HG03521 (cell line): ENCODE results near the gene SLC2A6.

Source experiments
- ATAC-seq: cut with Tn5 transposase; IDR thresholded peaks from one replicate; pipeline ENCODE4 v1.9.1; 2021; ENCODE audit warnings: mild to moderate bottlenecking, moderate library complexity; ENCODE audit not compliant: unreplicated experiment

SLC2A6 gene

DNA sequence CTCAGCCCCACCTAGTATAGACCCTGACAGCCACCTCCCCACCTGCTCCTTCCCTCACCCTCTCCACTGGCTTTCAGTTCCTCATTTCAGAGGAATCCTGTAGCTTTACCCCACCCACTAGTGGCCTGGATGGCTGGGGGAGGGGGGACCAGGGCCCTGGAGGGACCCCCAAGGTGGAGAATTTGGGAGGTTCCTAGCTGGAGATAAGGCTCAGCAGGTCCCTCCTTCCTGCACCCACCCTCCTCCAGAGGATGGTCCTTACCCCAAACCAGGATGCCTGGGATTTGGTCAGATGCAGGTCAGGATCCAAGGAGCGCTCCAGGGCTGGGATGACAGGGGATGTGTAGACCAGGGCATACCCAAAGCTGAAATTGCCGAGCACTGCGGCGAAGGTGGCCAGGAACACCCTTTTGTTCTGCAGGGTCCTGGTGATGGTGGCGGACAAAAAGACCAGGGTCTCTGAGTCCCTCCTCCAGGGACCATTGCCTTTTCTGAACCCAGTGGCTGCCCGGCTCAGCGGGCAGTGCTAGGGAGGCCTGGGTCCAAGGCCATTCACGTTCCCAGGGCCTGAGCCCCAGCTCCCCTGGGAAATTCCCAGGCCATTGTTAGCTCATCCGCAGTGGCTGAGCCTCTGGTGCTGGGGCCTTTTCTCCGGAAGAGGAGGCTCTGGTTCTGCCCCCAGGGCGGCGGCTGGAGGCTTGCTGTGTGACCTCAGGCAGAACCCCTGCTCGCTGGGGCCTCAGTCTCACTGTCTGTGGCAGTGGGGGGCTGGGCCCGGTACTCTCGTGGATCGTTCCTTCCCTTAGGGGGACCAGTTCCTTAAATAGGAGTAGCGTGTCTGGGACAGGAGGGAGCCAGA lies 678 bp downstream of the SLC2A6 start:
- peak; percentile 24 for ATAC-seq

DNA sequence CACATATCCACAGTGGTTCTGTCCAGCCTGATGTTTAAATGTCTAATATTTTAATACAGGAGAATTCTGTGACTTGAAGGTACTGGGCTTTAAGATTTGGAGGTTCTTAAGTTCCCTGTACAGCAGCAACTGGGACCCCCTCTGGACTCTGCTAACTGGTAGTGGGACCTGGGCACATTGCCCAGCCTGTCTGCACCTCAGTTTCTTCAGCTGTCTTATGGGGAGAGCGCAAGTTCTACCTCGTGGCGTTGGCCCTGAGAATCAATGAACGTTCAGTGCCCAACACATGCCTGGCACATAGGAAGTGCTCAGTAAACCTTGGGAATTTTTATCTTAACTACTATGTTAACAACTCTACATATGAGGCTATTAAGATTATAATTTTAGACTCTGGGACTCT lies 1.4 kb downstream of the SLC2A6 start:
- no peak for ATAC-seq

DNA sequence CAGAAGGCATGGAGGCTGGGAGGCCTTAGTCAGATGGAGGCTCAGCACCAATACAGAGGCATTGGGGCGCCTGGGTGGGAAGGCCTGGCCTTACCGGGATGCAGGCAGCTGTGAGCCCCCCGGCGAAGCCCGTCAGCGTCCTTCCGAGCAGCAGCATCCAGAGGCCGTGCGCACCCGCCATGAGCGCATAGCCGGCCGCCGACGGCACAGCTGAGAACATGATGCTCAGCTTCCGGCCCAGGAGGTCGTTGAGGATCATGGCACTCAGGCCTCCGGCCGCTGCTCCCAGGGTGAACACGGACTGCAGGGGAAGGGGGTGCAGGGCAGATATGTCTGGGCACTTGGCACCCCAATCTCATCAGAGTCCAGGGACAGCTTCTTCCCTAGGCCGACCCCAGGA lies 2.0 kb downstream of the SLC2A6 start:
- ATAC-seq = no peak

DNA sequence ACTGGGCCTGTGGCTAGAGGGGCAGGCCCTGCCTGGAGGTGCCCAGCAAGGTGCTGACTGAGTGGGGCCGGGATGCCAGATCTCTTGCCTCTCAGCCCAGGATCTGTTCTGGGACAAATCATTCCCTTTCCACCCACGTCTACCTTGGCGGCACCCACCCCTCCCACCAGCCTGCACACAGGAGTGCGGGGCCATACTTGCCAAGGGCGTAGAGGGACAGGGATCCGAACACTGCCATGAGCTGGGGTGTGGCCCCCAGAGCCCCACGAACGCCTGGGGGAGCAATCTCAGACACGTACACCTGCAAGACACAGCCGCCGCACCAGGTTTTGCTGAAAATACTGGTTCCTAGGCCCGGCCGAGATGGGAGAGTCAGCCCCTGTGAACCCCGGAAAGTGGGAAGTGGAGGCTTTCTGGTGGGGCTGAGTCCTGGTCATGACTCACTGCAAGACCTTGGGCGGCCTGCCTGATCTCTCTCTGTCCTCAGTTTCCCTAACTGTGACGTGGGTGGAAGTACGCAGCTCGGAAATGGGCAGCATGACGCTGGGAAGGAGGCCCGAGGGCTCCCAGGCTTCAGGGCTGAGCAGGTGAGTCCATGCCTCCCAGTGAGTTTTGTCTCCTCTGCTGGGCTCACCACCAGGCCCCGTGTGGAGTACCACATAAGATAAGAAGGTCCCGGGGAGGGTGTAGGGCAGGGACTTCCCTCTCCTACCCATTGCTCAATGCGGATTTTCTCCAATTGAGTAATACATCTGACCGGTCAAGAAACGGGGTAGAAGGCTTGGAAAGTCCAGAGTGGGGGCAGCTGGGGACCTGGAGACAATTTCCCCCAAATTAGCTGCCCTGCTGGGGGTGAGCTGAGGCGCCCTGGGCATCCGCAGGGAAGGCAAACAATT lies 2.6 kb downstream of the SLC2A6 start:
- no peak for ATAC-seq

DNA sequence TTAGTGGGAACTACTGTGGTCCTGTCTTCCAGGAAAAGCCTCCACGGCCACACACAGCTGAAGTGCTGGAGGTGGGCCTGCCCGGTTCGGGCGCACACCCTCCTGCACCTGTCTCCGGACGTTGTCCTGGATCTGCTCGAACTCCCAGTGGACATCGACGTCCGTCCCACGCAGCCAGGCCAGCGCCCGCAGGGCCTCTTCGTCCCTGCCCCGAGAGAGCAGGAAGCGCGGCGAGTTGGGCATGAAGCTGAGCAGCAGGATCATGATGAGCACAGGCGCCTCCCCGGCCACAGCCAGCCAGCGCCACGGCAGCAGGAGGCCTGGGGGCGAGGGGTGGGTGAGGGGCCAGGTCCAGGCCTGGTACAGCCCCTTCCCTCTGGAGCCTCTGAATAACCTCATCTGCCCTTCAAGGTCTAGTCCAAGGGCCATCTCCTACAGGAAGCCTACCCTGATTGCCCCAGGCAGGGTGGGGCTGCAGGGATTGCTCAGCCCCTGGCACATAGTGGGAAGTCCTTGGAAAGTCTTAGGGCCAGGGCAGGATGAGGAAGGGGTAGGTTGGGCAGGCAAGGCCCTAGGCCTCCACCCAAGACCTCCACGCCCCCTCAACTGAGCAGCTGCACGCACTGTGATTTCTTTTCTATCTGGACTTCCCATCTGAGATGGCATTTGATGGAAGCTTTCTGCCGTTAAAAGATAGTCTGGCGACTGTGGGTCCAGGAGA lies 3.4 kb downstream of the SLC2A6 start:
- ATAC-seq = no peak

DNA sequence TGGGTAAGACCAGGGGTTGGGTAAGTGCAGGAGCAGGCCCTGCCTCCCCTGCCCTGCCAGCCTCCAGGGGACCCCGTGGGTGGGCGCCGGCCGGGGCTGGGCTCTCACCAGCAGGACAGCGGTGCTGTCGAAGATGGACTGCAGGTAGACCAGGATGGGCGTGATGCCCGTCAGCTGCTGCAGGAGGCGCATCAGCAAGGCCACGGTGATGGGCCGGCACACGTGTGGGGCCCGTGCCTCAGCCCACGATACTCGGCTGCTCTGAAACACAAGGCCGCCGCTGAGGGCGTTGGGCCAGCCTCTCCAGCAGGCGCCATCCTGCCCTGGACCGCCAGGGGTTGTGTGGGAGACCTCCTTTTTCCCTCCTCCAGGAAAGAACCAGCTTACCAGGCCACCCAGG lies 4.0 kb downstream of the SLC2A6 start:
- no peak for ATAC-seq

DNA sequence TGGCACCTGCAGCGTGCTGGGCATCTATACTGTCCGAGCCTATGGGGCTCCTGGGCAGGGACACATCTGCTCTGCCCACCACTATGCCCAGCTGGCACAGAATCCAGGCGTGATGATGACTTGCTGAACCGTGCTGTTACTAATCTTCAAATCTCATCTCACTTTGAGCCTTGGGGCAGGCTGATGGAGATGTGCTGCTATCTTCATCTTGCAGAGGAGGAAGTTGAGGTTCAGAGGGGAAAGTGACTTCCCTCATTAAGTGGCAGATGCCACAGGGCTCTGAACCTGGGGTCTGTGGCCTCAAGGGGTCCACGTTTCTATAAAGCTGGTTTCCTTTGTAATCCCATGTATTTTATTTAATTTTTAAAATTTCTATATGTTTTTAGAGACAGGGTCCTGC lies 4.7 kb downstream of the SLC2A6 start:
- no peak for ATAC-seq

DNA sequence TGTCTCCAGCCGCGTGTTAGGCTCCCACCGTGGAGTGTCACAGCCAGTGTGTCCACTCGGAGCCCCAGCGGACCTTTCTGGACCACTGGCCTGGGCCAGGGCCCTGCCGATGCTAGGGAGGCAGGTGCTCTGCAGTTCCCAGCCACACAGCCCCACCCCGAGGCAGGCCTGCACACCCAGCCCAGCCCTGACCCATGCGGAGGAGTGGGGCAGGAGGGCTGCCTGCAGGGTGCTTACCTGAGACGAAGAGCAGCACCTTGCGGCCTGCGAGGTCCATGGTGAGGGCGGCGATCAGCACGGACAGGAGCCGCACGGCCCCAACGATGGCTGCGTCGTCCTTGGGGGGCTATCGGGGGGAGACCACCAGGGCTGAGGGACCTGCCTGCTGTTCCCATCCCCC lies 5.2 kb downstream of the SLC2A6 start:
- ATAC-seq = no peak

DNA sequence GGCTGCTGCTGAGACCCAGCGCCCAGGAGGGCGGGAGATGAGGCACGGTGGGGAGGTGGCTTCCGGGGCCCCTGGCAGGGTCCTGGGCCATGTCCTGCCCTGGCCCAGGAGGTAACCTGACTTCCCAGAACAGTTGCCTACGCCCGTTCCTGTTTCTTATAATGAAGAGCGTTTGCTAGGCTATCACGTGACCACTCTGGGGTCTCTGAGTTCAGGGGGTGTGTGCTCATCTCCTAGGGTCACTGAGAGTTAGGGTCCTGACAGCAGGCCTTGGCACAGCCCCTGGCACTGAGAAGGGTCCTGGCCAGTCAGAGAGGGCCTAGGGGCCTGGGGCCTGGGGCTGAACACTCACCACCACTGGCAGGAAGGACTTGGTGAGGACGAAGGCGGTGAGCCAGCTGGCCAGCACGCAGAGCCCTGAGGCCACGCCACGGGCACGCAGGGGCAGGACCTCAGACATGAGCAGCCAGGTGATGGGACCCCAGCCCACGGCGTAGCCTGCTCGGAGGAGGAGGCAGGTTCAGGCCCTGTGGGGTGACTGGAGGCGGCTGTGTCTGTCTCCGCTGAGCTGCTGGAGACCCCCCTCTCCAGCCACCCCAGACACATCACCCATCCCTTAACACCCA lies 6.0 kb downstream of the SLC2A6 start:
- ATAC-seq = no peak

DNA sequence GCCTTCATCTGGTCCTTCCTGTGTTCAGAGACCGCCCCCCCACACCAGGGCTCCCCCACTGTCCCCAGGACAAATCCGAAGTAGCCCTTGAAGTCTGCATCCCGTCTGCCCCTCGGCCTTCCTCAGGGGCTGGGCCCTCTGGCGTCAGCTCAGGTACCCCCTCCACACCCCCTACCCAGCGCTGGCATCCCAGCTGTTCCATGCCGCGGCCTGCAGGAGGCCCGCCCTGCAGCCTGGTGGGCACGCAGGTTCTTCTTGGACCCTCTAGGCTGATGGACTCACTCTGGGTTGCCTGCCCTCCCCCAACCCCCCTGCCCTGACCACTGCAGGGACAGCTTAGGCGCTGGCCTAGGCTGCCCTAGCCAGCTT lies 6.6 kb downstream of the SLC2A6 start:
- no peak for ATAC-seq

DNA sequence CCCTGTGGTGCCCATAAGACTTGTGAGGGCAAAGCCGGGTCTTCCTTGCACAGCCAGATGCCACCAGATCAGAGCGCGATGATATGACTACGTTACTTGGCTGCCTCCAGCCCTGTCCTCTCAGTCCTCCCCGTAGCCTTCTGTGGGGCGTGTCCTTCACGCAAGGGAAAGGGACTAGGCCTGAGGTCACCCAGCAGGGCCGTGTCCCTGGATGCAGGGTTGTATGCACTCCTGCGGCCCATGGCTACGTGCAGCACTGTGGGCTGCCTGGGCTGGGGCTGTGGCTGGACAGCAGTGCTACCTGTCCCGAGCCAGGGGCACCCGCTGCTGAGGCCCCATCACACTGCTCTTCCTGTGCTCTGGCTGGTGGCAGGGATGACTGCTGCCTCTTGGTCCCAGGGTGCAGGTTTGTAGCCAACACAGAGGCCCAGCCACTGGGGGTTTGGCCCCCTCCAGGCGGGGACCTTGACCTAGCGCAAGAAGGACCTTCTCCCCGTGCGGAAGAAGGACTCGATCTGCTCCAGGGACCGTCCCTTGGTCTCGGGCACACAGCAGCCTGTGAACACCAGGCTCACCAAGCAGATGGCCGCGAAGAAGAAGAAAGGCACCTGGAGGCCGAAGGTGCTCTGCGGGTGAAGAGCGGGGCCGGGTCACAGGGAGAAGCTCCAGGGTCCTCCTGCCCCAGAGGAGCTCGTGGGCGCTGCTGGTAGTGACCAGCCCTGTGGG lies 7.2 kb downstream of the SLC2A6 start:
- ATAC-seq = no peak

DNA sequence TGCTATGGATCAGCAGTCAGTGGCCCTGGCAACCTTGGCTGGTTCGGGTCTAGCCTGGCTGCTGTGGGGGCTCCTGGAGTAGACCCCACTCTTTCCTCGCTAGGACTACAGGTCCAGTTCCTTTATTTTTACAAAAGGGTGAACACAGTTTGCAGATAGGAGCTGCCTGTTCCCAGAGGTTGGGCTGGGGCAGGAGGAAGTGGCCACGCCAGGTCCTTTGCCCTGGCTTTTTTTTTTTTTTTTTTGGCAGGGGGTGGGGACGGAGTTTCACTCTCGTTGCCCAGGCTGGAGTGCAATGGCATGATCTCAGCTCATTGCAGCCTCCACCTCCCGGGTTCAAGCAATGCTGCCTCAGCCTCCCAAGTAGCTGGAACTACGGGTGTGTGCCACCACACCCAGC lies 7.9 kb downstream of the SLC2A6 start:
- ATAC-seq = no peak

DNA sequence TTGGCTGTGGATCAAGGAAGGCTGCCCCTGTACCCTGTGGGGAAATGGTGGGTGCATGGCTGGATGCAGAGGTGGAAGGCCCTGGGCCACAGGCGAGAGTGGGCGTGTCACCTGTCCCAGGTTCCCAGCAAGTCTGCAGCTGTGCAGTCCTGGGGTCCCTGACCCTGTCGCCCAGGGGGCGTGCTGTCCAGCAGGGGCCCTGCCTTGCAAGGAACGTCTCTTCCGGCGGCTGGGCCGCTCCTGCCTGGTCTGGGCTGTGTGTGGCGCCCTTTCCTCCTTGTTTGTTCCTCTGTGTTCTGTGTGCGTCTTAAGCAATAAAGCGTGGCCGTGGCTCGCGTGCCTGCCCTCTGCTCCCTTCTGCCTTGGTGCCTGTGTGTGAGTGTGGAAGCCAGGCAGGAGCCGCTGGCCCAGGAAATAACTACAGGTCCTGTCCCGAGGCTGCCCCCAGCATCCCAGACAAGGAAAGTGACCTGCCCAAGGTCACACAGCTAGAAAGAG lies 8.4 kb downstream of the SLC2A6 start:
- no peak for ATAC-seq

DNA sequence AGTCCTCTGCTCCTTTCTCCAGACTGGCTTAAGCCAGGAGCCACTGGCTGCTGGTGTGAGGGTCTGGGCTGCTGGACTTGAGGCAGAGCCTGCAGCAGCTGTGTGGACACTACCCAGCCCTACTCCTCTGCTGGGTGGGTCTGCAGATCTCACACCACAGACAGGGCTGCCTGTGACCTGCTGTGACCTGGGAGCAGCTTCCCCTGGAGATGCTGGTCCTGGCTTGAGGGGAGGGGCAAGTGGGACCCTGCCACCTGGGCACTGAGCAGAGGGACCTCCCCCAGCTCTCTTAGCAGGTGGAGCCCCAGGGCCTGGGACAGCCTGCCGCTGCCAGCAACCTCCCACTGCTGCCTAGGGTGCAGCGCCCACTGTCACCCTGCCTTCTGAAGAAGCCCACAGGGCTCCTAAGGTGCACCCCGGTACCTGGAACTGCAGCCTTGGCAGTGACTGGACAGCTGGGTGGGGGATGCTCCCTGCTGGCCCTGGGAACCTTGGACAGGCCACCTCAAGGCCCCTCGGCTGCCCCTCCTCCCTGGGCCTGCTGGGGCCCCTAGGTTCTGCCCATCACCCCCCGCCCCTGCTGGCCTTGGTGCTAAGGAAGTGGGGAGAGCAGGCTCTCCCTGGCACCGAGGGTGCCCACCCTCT lies 10.0 kb downstream of the SLC2A6 start:
- ATAC-seq = no peak

DNA sequence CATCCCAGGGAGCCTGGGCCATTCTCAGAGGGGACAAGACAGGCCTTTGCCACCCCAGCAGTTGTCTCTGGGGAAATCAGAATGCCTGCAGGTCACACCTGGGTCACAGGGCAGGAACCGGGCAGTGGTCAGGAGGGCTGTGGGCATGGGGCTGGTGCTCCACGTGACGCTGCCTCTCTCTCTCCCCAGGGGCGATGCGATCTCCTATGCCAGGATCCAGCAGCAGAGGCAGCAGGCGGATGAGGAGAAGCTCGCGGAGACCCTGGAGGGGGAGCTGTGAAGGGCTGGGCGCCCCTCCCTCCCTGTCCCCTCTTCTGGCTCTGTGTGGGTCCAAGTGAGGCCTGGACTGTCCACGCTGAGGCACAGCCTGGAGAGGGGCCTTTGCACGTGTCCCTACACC lies 10.5 kb downstream of the SLC2A6 start:
- no peak for ATAC-seq

DNA sequence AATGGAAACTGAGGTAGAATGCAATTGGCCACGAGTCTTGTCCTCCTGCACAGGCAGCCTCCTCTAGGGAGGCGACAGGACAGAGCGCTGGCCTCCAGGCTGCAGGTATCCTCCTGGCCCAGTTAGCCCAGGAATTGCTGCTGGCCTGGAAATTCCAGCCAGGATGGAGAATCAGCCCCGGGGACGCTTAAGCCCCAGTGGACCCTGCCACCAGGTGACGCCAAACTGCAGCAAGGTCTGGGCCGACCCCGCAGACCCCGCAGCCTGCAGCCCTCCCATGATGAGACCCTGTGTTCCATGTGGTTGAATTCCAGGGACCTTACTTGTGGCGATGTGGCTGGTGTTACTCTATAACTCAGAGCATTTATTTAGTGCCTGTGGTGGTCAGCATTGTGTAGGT lies 11.8 kb downstream of the SLC2A6 start:
- no peak for ATAC-seq

DNA sequence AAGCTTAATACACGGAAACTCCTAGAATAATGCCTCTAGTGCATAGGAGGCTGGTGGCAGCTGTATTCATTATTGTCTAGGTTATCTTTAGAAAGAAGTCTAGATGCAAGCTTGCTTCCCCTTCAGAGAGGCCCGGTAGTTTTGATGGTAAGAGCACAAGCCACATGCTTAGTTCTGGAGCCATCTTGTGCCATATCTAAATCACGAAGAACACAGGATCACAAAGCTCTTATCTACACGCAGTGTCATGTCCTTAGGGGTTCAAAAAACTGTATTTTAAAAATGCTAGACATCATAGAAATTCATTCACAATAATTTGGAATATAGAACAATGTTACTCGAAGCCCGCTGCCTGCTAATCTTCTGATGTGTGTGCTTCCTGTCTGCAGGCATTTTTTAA lies 12.9 kb downstream of the SLC2A6 start:
- no peak for ATAC-seq

DNA sequence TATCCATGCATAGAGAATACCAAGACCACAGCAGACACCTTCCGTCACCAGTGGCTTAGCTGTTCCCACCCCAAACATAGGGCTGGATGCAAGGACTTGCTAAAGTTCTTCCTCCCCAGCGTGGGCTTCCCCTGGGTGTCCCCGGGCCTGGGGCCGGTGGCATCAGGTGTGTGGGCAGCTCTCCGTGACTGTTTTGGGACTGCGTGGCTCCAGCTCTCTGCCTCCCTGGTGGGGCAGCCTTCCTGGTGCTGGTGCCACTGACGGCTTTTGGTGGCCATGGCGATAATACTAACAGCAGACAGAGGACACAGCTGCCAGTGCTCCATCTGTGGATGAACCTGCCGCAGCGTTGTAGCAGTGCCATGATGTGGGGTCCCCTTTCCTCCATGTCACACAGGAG lies 14.3 kb downstream of the SLC2A6 start:
- no peak for ATAC-seq

DNA sequence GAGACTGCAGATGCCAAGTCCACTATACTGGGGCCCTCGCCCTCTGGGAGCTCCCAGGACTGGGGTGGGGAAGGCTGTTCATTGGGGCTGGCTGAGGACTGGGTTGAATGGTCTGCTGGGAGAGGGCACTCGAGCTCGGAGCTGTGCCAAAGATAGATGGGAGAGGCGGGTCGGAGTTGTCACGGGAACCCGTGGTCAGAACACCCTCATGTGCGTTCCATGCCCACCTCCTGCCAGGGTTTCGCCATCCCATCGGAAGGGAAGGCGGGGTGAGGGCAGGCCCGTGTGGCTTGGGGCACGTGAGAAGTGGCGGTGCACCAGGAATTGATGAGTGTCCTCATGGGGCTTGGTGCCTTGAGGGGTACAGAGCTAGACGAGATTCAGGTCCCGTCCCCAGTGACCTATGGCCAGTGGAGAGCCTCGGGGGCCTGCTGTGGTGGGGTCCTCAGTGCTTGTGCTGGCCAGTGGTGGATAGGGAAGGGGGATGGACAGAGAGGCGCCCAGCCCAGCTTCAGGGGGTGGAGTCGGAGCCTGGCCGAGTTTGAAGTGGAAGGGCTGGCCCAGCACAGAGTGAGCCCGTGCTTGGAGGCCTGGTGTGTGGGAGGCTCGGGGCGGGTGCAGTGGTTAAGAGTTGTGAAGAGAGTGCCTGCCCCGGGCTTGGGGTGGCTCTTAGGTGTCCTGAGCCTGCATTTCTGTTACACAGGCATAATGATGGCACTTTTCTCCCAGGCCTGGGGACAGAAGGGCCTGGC lies 14.9 kb downstream of the SLC2A6 start:
- no peak for ATAC-seq
